ENCODE results near the gene HDAC4.

DNA sequence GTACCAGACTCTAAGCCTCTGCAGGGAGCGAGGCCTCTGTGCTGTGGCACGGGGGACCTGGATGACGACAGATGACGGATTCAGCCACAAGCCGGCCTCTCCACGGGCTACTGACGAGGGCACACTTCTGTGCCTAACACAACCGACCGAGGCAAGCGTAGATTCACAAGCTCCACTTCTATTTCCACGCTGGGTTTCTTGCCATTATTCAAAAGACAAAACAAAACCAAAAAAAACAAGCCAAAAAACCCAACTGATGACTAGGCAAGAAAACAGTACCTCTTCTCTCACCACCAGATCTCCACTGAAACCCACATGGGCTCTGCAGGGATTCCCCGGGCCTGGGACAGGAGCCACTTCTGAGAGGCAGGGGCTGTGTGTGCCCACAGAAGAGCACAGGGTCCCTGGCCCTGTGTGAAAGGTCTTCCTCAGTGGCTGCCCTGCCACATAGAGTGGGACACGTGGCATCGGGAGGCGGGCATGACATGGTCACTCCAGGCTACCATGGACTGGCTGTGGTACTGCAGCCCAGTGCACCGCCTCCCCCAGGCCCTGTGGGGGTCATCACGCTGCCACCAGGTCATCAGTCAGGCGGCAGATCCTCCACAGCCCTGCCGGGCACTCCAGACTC lies 254.7 kb downstream of the HDAC4 start:
- TF ChIP-seq CHD2 (IDR thresholded peaks at IDR 0.05; ENCODE audit: low read length, partially characterized antibody) (no peak), EP300 (IDR thresholded peaks at IDR 0.05) (no peak), JUN (IDR thresholded peaks at IDR 0.05) (no peak), POLR2A (IDR thresholded peaks at IDR 0.05; ENCODE audit: low read length) (no peak), HDAC2 (IDR thresholded peaks at IDR 0.05) (no peak), RNF2 (IDR thresholded peaks at IDR 0.05; ENCODE audit: borderline replicate concordance, low read depth) (no peak), HOXB13 (CRISPR knock-in tag; IDR thresholded peaks at IDR 0.05; ENCODE audit: low read depth) (no peak), ESRRA (IDR thresholded peaks at IDR 0.05; ENCODE audit: borderline replicate concordance, low read length) (no peak), BHLHE40 (IDR thresholded peaks at IDR 0.05; ENCODE audit: low read depth, low read length) (no peak)
- TF ChIP-seq, protein P1, sequence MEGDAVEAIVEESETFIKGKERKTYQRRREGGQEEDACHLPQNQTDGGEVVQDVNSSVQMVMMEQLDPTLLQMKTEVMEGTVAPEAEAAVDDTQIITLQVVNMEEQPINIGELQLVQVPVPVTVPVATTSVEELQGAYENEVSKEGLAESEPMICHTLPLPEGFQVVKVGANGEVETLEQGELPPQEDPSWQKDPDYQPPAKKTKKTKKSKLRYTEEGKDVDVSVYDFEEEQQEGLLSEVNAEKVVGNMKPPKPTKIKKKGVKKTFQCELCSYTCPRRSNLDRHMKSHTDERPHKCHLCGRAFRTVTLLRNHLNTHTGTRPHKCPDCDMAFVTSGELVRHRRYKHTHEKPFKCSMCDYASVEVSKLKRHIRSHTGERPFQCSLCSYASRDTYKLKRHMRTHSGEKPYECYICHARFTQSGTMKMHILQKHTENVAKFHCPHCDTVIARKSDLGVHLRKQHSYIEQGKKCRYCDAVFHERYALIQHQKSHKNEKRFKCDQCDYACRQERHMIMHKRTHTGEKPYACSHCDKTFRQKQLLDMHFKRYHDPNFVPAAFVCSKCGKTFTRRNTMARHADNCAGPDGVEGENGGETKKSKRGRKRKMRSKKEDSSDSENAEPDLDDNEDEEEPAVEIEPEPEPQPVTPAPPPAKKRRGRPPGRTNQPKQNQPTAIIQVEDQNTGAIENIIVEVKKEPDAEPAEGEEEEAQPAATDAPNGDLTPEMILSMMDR (IDR thresholded peaks at IDR 0.05), result no peak
- TF ChIP-seq, protein P2, sequence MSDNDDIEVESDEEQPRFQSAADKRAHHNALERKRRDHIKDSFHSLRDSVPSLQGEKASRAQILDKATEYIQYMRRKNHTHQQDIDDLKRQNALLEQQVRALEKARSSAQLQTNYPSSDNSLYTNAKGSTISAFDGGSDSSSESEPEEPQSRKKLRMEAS (IDR thresholded peaks at IDR 0.05), result no peak

Data from A549 (cell line).